CD4-positive, alpha-beta T cell (primary cell): ENCODE data around the gene MAP2K7. TPM values are rescaled to one million over a fixed set of nuclear protein-coding genes. Genes with fewer than 3 reads are reported as not detected.
A peak's percentile ranks its signal among the peaks of the same experiment; 100 is the strongest.

Source experiments
- ATAC-seq: fragments of 200-7000 bp; cut with Tn5 transposase; one replicate; pipeline ENCODE4 v1.10.0; 2022; ENCODE audit warnings: mild to moderate bottlenecking; ENCODE audit not compliant: poor library complexity
- CTCF ChIA-PET: fragments of 350-600 bp; sonication (Branson Sonifier 250); formaldehyde crosslinking; loops from one replicate; lab custom pipeline; 2021; ENCODE audit warnings: antibody characterized with exemption, inconsistent platforms; lab: Charles Lee
- POLR2A ChIA-PET: fragments of 350-600 bp; sonication (Branson Sonifier 250); formaldehyde crosslinking; loops from one replicate; lab custom pipeline; 2021; ENCODE audit warnings: antibody characterized with exemption, inconsistent platforms; lab: Charles Lee
- DNase-seq, 14 experiments: peaks; one replicate each; pipeline ENCODE4 v3.0.0-alpha.2; 2013 to 2020; ENCODE audit warnings: mixed read lengths in 2 of 14
- H3K27ac ChIP-seq, 2 donors: one replicate each; pipeline versions ENCODE4 v1.5.1 to v1.7.0; 2013; ENCODE audit warnings: low read length in 2 of 2, low read depth in 1 of 2, mild to moderate bottlenecking in 1 of 2
- H3K27me3 ChIP-seq, 2 experiments: 1 replicate in 1 of 2; 2 replicates in 1 of 2; pipeline versions ENCODE4 v1.6.1 to v1.7.0; 2013; ENCODE audit warnings: low read length in 2 of 2, control low read depth in 1 of 2, mild to moderate bottlenecking in 1 of 2, moderate library complexity in 1 of 2; ENCODE audit not compliant: insufficient read depth in 2 of 2, control insufficient read depth in 1 of 2
- H3K36me3 ChIP-seq: one replicate; pipeline ENCODE4 v1.6.1; 2013; ENCODE audit warnings: low read length, control low read depth; ENCODE audit not compliant: insufficient read depth
- H3K4me1 ChIP-seq: one replicate; pipeline ENCODE4 v1.6.1; 2013; ENCODE audit warnings: low read length, control low read depth; ENCODE audit not compliant: insufficient read depth
- H3K4me3 ChIP-seq: one replicate; pipeline ENCODE4 v1.5.1; 2013; ENCODE audit warnings: mild to moderate bottlenecking, low read length, moderate library complexity
- H3K9me3 ChIP-seq, 2 experiments: 1 replicate in 1 of 2; 2 replicates in 1 of 2; pipeline versions ENCODE4 v1.6.1 to v1.7.0; 2013; ENCODE audit warnings: low read length in 2 of 2, mild to moderate bottlenecking in 2 of 2, control low read depth in 1 of 2, moderate library complexity in 1 of 2; ENCODE audit not compliant: control insufficient read depth in 1 of 2, insufficient read depth in 1 of 2
- H3K27ac Mint-ChIP-seq: one replicate; pipeline ENCODE4 v1.8.0; 2020; ENCODE audit warnings: mixed read lengths
- H3K27me3 Mint-ChIP-seq: one replicate; pipeline ENCODE4 v1.8.0; 2021; ENCODE audit warnings: mixed read lengths
- H3K36me3 Mint-ChIP-seq: one replicate; pipeline ENCODE4 v1.8.0; 2021; ENCODE audit warnings: low read depth, mixed read lengths
- H3K4me1 Mint-ChIP-seq: one replicate; pipeline ENCODE4 v1.8.0; 2021; ENCODE audit warnings: low read depth, mixed read lengths
- H3K4me3 Mint-ChIP-seq: one replicate; pipeline ENCODE4 v1.8.0; 2020; ENCODE audit warnings: mild to moderate bottlenecking, mixed read lengths
- H3K9me3 Mint-ChIP-seq: one replicate; pipeline ENCODE4 v1.8.0; 2020; ENCODE audit warnings: mixed read lengths
- CTCF ChIP-seq: fragments of 200-600 bp; IDR thresholded peaks from one replicate; pipeline ENCODE4 v1.8.0; 2022; ENCODE audit warnings: antibody characterized with exemption, mild to moderate bottlenecking
- intact Hi-C, 2 experiments: fragments of 100-400 bp; cut with DNase I in 1 of 2; cut with micrococcal nuclease in 1 of 2; formaldehyde crosslinking; loops; one replicate each; pipeline versions ENCODE4 v1.15.1 to v1.9.0; 2023 to 2025; cut with DNase I, micrococcal nuclease
- total RNA-seq, 174 experiments: library from RNA in 2 of 174; stranded (reverse) in 2 of 174; gene quantifications; one replicate each; pipeline ENCODE4 v1.2.3 and lab custom pipeline; 2021 to 2026

MAP2K7 gene
- total RNA-seq, 2 experiments from 2014 or later = 81.7 to 82.3 TPM

GRCh38 chr19:7868671-7869452, 34.8 kb upstream of the MAP2K7 start:
- peaks cover 39% of the 10 kb centered on the region for H3K4me1 Mint-ChIP-seq
- TF ChIP-seq CTCF = peak; percentile 69

DNA sequence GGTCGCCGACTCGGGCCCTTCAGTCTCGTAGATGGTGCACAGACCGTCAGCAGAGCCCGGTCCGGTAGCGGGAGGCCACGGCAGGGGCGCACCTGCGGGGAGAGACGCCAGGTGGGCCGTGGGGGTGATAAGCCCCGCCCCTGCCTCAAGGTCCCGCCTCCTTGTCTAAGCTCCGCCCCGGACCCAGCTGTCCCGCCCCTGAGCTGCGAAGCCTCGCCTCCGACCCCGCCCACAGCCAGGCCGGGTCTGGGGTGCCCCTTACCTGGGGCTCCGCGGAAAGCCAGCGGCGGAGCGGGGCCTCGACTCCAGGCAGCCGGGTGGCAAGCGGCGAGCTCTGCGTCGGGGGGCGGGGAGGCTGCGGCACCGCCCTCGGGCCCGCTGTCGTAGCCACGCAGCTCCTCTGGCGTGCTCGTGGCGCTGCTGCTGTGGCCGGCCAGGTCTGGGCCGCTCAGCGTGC, 34.2 kb upstream of the MAP2K7 start:
- Histone ChIP-seq H3K27ac (no peak overlapping the region), H3K4me3 (peak overlapping the region; percentile 34), H3K27me3 (peaks cover 21 to 23% of the 10 kb centered on the region in 2 experiments), H3K4me1 (peaks cover 68% of the 10 kb centered on the region), H3K36me3 (no peaks in the 10 kb centered on the region), H3K9me3 (peaks cover 0 to 34% of the 10 kb centered on the region in 2 experiments)
- H3K9me3 Mint-ChIP-seq = no peaks in the 10 kb centered on the region
- TF ChIP-seq CTCF = no peak
- H3K36me3 Mint-ChIP-seq = no peaks in the 10 kb centered on the region
- ChIA-PET CTCF (interaction anchor here (0.8 to 2.2 kb wide), 23 partner anchors 8 to 800 kb away, joined by 3 to 43 read pairs (median 5); partner anchors contain the start of genes MAP2K7, SNAPC2, TIMM44 and TRAPPC5), POLR2A (interaction anchor here (0.5 to 2.2 kb wide), 15 partner anchors 8 to 1752 kb away, joined by 3 to 42 read pairs (median 5); partner anchors contain the start of genes MAP2K7, MCOLN1, PET100 and SNAPC2)
- intact Hi-C loops = loop anchor here (1.0 to 5.0 kb wide), 4 partner anchors 39 to 73 kb away; partner anchors contain the start of genes SNAPC2 (in 2 of the 2), EVI5L (in 1 of the 2) and TIMM44 (in 1 of the 2)
- DNase-seq (peak; percentile 72 to 91 (median 80)), ATAC-seq (peak; percentile 66)
- H3K4me1 Mint-ChIP-seq = peaks cover 39% of the 10 kb centered on the region
- H3K4me3 Mint-ChIP-seq = peak overlapping the region; percentile 81
- H3K27ac Mint-ChIP-seq = peak overlapping the region; percentile 80
- peaks cover 33% of the 10 kb centered on the region for H3K27me3 Mint-ChIP-seq

More at GRCh38 chr19:7868671-7869452, 34.8 kb upstream of the MAP2K7 start:
- Histone ChIP-seq H3K4me1 (peaks cover 70% of the 10 kb centered on the region), H3K9me3 (peaks cover 0 to 31% of the 10 kb centered on the region in 2 experiments), H3K27me3 (peaks cover 20 to 21% of the 10 kb centered on the region in 2 experiments), H3K4me3 (peak overlapping the region; percentile 62), H3K36me3 (no peaks in the 10 kb centered on the region), H3K27ac (peak overlapping the region; percentile 67 to 72)
- Mint-ChIP-seq H3K9me3 (no peaks in the 10 kb centered on the region), H3K4me3 (peak overlapping the region; percentile 87), H3K36me3 (no peaks in the 10 kb centered on the region), H3K27ac (peak overlapping the region; percentile 80), H3K27me3 (peaks cover 33% of the 10 kb centered on the region)
- ATAC-seq = peak; percentile 69
- ChIA-PET POLR2A (interaction anchor here (0.8 to 2.2 kb wide), 12 partner anchors 8 to 799 kb away, joined by 3 to 42 read pairs (median 6); partner anchors contain the start of genes MAP2K7, MCOLN1, PET100 and SNAPC2), CTCF (interaction anchor here (0.6 to 2.2 kb wide), 24 partner anchors 9 to 1228 kb away, joined by 3 to 43 read pairs (median 4); partner anchors contain the start of genes MAP2K7, SNAPC2, TIMM44 and TRAPPC5)
- intact Hi-C loops = loop anchor here (1.0 to 5.0 kb wide), 4 partner anchors 38 to 74 kb away; partner anchors contain the start of genes SNAPC2 (in 2 of the 2), EVI5L (in 1 of the 2) and TIMM44 (in 1 of the 2)
- peak; percentile 69 to 96 (median 84) for DNase-seq
